NCI-H345 treated with DMSO at 0.1 percent for 48 hours (cell line): ENCODE data around the gene POLR3H.
"Not testable (repeated sequence)": the region's sequence is repeated elsewhere in the genome, so short reads cannot be mapped to it uniquely, and the experiment has no call there.

Experiments
- DNase-seq: peaks from one replicate; lab custom pipeline; 2025; ENCODE audit not compliant: unreplicated experiment; lab: John Stamatoyannopoulos, UW

POLR3H gene

GRCh38 chr22:41543854-41544670, at the start of gene POLR3H:
POLR3H (minus strand) TSS chr22:41544470; CDS start chr22:41544101, 369 bp downstream.
- peak; percentile 89 for DNase-seq

GRCh38 chr22:41593336-41593960, 49.2 kb upstream of the POLR3H start:
- not testable (repeated sequence) for DNase-seq

GRCh38 chr22:41589391-41590241, 45.3 kb upstream of the POLR3H start, which contains the start of gene PMM1:
PMM1 (minus strand) TSS chr22:41589840; CDS start chr22:41589805, 35 bp downstream.
- peak; percentile 90 for DNase-seq

GRCh38 chr22:41587347-41587723, 43.1 kb upstream of the POLR3H start:
- no peak for DNase-seq

GRCh38 chr22:41585898-41586297, 41.6 kb upstream of the POLR3H start:
- no peak for DNase-seq

- DNase-seq = no peak
Observed at GRCh38 chr22:41584881-41585280, 40.6 kb upstream of the POLR3H start.

- no peak for DNase-seq
Observed at GRCh38 chr22:41582694-41583093, 38.4 kb upstream of the POLR3H start.

- DNase-seq = no peak
Observed at GRCh38 chr22:41579997-41580355, 35.7 kb upstream of the POLR3H start.

- no peak for DNase-seq
Observed at GRCh38 chr22:41579297-41579996, 35.2 kb upstream of the POLR3H start.

GRCh38 chr22:41578818-41579217, 34.5 kb upstream of the POLR3H start:
- DNase-seq = no peak

GRCh38 chr22:41578114-41578513, 33.8 kb upstream of the POLR3H start:
- DNase-seq = no peak

- DNase-seq = no peak
Observed at GRCh38 chr22:41576877-41577276, 32.6 kb upstream of the POLR3H start.

- no peak for DNase-seq
Observed at GRCh38 chr22:41575533-41575932, 31.3 kb upstream of the POLR3H start.

GRCh38 chr22:41574847-41575381, 30.6 kb upstream of the POLR3H start:
- DNase-seq = no peak

- no peak for DNase-seq
Observed at GRCh38 chr22:41573677-41574076, 29.4 kb upstream of the POLR3H start.

- not testable (repeated sequence) for DNase-seq
Observed at GRCh38 chr22:41572305-41572704, 28.0 kb upstream of the POLR3H start.

- no peak for DNase-seq
Observed at GRCh38 chr22:41571786-41572185, 27.5 kb upstream of the POLR3H start.

- DNase-seq = no peak
Observed at GRCh38 chr22:41570221-41570620, 26.0 kb upstream of the POLR3H start.

GRCh38 chr22:41568811-41569210, 24.5 kb upstream of the POLR3H start:
- DNase-seq = no peak

GRCh38 chr22:41567512-41567768, 23.2 kb upstream of the POLR3H start:
- no peak for DNase-seq
